ENCODE data around the gene EXOSC3.

The EXOSC3 gene

DNA sequence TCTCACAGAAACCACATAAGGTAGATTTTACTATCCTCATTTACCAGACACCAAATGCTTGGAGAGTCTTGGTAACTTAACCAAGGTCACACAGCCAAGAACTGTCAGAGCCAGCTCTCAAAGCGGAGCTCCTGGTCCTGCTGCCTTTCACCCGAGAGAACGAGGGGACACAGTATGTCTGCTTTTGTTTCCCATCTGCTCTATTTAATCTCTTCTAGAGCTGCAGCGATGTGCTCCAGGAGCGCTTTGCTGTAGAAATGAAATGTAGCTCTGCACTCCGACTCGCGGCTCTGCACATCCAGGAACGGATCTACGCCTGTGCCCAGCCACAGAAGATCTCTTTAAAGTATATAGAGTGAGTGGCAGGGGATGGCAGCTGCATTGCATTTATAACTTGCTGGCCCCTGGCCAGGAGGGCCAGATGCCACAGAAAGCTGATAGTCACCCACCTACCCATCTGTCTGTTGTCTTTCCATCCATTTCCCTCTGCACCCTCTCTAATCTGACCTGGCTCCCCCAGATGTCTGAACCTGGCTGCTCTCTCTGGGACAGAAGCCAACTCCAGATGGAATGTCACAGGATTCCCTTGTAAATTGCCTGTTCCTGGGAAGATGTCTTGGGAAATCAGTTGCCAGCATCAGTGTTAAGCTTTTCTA is 52.6 kb downstream of the EXOSC3 start:
- DNase-seq, result no peak

DNA sequence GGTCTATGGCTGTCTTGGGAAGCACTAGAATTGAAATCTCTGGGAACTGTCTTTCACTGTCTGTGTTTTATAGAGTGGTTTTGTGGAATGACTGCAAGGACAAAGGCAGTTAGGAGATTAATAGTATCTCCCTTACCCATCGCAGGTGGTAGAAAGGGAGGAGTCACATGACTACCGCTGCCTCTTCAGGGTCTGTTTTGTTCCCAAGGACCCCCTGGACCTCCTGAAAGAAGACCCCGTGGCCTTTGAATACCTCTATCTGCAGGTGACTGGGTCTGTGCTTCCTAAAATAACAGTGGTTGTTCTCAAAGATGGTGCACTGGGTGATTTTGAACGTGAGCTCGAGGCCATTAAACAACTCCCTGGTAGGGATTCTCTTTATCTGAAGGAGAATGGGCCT is 54.0 kb downstream of the EXOSC3 start:
- no peak for DNase-seq

DNA sequence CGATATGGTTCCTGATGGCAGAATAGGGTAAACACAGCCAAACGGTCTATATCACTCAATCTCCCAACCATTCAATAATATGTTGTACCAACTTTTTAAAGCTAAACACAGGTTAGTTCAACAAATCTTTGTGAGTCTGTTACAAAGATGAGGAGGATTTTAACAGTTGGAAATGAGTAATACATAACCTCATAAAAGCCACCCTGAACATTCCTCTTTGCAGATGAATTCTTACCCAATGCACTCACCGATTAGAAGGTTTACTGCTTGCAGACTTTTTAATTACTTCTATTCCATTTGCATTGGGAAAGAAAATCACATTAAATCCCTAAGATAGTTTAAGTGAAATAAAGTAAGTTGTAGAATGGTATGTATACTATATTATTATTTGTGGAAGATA is 54.6 kb downstream of the EXOSC3 start:
- peak; percentile 18 for DNase-seq
